Rectal smooth muscle tissue (tissue), 1 donor: Measurements from ENCODE around the gene PALM3.
"Not testable (repeated sequence)": the region's sequence is repeated elsewhere in the genome, so short reads cannot be mapped to it uniquely, and the experiment has no call there.

Experiments used
- H3K27ac ChIP-seq: one replicate; pipeline ENCODE4 v1.7.0; 2013; ENCODE audit warnings: low read depth, low read length, inconsistent platforms
- H3K27me3 ChIP-seq: one replicate; pipeline ENCODE4 v1.7.0; 2013; ENCODE audit warnings: low read length; ENCODE audit not compliant: control insufficient read depth, insufficient read depth
- H3K36me3 ChIP-seq: one replicate; pipeline ENCODE4 v1.7.0; 2013; ENCODE audit warnings: low read length; ENCODE audit not compliant: control insufficient read depth, insufficient read depth
- H3K4me1 ChIP-seq: one replicate; pipeline ENCODE4 v1.7.0; 2013; ENCODE audit warnings: low read length; ENCODE audit not compliant: control insufficient read depth, insufficient read depth
- H3K4me3 ChIP-seq: one replicate; pipeline ENCODE4 v1.7.0; 2013; ENCODE audit warnings: low read length
- H3K9ac ChIP-seq: one replicate; pipeline ENCODE4 v1.7.0; 2013; ENCODE audit warnings: low read length

The PALM3 gene

DNA sequence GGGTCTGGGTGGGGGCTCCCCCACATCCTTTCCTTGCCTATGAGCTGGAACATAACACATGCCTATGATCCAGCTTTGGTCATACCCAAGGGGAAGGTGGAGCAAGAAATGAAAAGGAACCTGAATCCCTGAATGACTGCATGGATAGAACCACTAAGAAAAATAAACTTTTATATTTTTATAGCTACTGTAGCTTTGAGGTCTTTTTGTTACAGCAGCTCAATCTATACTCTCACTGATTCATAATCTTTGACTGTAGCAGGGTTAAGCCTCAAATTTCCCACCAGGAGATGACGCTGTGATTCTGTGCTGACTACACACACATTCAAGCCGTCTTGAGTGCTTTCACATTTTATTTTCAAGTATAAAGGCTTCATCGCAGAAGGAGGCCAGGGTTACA lies 8.8 kb downstream of the PALM3 start:
- H3K36me3 ChIP-seq, result peaks cover 2% of the 10 kb centered on the region
- no peak overlapping the region for H3K27ac ChIP-seq
- no peaks in the 10 kb centered on the region for H3K4me1 ChIP-seq
- H3K27me3 ChIP-seq, result no peaks in the 10 kb centered on the region
- H3K4me3 ChIP-seq, result no peak overlapping the region
- no peak overlapping the region for H3K9ac ChIP-seq

DNA sequence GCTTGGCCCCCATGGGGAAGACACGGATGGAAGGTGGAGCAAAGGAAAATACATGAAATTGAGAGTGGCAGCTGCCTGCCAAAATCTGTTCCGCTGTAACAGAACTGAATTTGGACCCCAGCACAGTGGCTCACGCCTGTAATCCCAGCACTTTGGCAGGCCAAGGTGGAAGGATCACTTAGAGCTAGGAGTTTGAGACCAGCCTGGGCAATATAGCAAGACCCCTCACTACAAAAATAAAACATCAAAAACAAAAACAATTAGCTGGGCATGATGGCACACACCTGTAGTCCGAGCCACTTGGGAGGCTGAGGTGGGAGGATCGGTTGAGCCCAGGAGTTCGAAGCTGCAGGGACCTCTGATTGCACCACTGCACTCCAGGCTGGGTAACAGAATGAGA lies 9.4 kb downstream of the PALM3 start:
- no peak overlapping the region for H3K27ac ChIP-seq
- H3K9ac ChIP-seq, result no peak overlapping the region
- peaks cover 2% of the 10 kb centered on the region for H3K36me3 ChIP-seq
- no peaks in the 10 kb centered on the region for H3K4me1 ChIP-seq
- H3K4me3 ChIP-seq, result no peak overlapping the region
- no peaks in the 10 kb centered on the region for H3K27me3 ChIP-seq

DNA sequence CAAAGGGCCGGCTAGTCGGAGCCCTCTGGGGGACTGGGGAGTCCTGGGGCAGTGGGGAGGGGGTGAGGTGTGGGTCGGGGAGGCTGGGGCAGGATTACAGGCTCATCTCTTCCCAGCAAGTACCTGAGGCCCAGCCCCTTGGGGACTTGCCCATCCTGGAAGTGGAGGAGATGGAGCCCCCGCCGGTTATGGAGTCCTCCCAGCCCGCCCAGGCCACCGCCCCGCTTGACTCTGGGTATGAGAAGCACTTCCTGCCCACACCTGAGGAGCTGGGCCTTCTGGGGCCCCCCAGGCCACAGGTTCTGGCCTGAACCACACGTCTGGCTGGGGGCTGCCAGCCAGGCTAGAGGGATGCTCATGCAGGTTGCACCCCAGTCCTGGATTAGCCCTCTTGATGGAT lies 9.9 kb downstream of the PALM3 start:
- H3K36me3 ChIP-seq, result peaks cover 2% of the 10 kb centered on the region
- no peaks in the 10 kb centered on the region for H3K4me1 ChIP-seq
- H3K9ac ChIP-seq, result no peak overlapping the region
- H3K27me3 ChIP-seq, result no peaks in the 10 kb centered on the region
- H3K27ac ChIP-seq, result no peak overlapping the region
- H3K4me3 ChIP-seq, result no peak overlapping the region

DNA sequence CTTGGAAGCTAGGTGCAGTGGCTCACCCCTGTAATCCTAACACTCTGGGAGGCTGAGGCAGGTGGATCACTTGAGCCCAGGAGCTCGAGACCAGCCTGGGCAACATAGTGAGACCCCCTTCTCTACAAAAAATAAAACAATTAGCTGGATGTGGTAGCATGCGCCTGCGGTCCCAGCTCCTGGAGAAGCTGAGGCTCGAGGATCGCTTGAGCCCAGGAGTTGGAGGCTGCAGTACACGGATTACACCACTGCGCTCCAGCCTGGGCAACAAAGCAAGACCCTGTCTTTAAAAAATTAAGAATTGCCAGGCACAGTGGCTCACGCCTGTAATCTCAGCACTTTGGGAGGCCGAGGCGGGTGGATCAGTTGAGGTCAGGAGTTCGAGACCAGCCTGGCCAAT lies 10.9 kb downstream of the PALM3 start:
- H3K27me3 ChIP-seq, H3K36me3 ChIP-seq, H3K27ac ChIP-seq, H3K9ac ChIP-seq, H3K4me1 ChIP-seq, H3K4me3 ChIP-seq: not testable (repeated sequence)

DNA sequence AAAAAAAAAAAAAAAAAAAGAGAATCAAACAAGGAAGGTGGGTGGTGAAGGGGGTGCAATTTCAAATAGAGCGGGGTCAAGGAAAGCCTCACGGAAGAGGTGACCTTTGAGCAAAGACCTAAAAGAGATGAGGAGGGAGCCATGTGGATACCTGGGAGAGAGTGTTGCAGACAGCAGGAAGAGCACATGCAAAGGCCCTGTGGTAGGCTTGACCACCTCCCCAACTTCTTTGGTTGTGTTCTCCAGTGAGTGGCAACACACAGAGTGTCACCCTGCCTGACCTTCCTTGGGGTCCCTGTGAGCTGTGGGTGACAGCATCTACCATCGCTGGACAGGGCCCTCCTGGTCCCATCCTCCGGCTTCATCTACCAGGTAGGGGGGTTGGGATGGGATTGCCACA lies 11.4 kb downstream of the PALM3 start:
- Histone ChIP-seq H3K9ac (no peak overlapping the region), H3K36me3 (peaks cover 2% of the 10 kb centered on the region), H3K4me3 (no peak overlapping the region), H3K4me1 (no peaks in the 10 kb centered on the region), H3K27ac (no peak overlapping the region), H3K27me3 (no peaks in the 10 kb centered on the region)

DNA sequence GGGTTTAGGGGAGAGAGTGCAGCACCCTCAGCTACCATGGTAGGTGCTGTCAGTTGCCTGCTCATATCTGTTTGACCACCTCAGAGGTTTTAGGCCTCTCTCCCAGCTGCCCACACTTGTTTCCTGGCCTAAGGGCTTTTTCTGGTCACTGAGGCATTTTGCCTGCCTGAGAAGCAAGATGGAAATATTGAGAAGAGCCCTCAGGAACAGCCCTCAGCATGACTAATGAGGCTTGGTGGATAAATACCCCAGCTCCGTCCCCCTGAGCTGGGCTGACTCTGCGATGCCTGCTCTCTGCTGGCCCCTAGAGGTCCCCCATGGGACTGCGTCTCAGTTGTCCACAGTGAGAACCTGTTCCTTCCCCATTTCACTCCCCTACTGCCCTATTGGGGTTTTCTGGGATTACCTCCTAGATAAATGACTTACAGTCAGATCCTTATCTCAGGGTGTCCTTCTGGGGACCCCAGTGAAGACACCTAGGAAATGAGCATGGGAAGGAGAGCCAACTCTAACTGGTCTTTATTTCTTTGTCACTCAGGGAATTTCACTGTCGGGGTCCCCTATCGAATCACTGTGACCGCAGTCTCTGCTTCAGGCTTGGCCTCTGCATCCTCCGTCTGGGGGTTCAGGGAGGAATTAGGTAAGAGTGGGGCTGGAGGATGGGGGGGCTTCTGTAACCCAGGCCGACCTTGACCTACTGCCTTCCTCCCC lies 13.3 kb downstream of the PALM3 start:
- Histone ChIP-seq H3K36me3 (peaks cover 2% of the 10 kb centered on the region), H3K9ac (no peak overlapping the region), H3K27ac (no peak overlapping the region), H3K27me3 (no peaks in the 10 kb centered on the region), H3K4me3 (no peak overlapping the region), H3K4me1 (no peaks in the 10 kb centered on the region)

DNA sequence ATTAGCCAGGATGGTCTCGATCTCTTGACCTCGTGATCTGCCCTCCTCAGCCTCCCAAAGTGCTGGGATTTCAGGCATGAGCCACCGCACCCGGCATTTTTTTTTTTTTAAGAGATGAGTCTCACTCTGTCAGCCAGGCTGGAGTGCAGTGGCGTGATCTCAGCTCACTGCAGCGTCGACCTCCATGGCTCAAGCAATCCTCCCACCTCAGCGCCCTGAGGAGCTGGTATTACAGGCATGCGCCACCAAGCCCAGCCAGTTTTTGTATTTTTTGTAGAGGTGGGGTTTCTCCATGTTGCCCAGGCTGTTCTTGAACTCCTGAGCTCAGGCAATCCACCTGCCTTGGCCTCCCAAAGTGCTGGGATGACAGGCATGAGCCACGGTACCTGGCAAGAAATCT lies 14.0 kb downstream of the PALM3 start:
- H3K27me3 ChIP-seq, H3K9ac ChIP-seq, H3K36me3 ChIP-seq, H3K4me1 ChIP-seq, H3K27ac ChIP-seq, H3K4me3 ChIP-seq: not testable (repeated sequence)

DNA sequence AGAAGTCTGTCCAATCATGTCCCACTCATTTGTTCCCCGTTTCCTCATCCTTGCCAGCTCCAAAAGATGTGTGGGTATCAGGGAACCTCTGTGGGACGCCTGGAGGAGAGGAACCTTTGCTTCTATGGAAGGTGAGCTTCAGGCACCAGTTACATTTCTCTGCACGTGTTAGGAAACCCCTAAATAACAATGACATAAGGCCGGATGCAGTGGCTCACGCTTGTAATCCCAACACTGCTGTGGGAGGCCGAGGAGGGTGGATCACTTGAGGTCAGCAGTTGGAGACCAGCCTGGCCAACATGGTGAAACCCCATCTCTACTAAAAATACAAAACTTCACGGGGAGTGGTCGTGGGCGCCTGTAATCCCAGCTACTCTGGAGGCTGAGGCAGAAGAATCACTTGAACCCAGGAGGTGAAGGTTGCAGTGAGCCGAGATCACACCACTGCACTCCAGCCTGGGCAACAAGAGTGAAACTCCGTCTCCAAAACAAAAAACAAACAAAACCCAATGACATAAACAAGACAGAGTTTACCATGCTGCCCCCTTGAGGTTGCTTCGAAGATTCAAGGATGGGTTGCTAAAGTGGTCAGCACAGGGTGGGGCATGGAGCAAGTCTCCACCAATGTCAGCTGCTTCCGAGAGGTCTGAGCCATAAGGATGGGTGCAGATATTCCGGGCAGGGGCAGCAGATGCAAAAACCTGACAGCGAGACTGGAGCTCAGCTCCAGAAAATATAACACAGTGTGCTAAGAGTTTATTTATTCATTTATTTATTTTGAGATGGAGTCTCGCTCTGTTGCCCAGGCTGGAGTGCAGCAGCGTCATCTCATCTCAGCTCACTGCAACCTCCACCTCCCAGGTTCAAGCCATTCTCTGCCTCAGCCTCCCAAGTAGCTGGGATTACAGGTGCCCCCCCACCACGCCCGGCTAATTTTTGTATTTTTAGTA lies 18.9 kb downstream of the PALM3 start:
- not testable (repeated sequence) for H3K27ac ChIP-seq, H3K9ac ChIP-seq, H3K36me3 ChIP-seq, H3K4me1 ChIP-seq, H3K27me3 ChIP-seq, H3K4me3 ChIP-seq

DNA sequence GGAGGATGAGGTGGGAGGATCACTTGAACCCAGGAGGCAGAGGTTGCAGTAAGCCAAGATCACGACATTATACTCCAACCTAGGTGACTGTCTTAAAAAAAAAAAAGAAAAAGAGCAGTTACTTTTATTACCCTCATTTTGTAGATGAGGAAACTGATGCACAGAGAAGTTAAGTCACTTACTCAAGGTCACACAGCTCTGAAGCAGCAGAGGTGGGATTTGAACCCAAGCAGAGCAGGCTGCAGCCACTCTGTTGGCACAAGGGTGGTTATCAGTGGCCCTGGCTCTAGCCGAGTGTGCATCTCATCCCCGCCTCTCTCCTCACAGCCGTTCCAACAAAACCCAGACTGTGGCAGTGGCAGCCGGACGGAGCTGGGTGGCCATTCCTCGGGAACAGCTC lies 22.7 kb downstream of the PALM3 start:
- no peaks in the 10 kb centered on the region for H3K27me3 ChIP-seq
- no peak overlapping the region for H3K27ac ChIP-seq
- no peak overlapping the region for H3K9ac ChIP-seq
- no peaks in the 10 kb centered on the region for H3K36me3 ChIP-seq
- no peaks in the 10 kb centered on the region for H3K4me1 ChIP-seq
- no peak overlapping the region for H3K4me3 ChIP-seq

DNA sequence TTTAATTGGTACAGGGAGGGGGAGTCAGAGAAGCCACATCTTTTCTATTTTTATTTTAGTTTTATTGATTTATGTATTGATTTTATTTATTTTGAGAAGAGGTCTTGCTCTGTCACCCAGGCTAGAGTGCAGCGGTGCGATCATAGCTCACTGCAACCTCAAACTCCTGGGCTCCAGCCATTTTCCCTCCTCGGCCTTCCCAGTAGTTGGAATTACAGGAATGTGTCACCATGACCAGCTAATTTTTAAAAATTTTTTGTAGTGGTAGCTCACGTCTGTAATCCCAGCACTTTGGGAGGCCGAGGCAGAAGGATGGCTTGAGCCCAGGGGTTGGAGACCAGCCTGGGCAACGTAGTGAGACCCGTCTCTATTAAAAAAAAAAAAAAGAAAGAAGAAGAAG lies 26.2 kb downstream of the PALM3 start:
- H3K27ac ChIP-seq, result no peak overlapping the region
- H3K4me3 ChIP-seq, result no peak overlapping the region
- H3K27me3 ChIP-seq, result no peaks in the 10 kb centered on the region
- no peak overlapping the region for H3K9ac ChIP-seq
- H3K36me3 ChIP-seq, result no peaks in the 10 kb centered on the region
- no peaks in the 10 kb centered on the region for H3K4me1 ChIP-seq

DNA sequence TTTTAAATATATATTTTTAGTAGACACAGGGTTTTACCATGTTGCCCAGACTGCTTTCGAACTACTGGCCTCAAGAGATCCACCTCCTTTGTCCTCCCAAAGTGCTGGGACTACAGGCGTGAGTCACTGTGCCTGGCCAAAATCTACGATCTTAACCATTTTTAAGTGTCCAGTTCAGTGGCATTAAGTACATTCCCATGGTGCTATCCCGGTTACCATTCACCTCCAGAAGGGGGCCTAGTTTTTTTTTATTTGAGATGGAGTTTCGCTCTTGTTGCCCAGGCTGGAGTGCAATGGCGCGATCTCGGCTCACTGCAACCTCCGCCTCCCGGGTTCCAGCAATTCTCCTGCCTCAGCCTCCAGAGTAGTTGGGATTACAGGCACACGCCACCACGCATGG lies 26.7 kb downstream of the PALM3 start:
- H3K4me3 ChIP-seq, H3K36me3 ChIP-seq, H3K27me3 ChIP-seq, H3K4me1 ChIP-seq, H3K9ac ChIP-seq, H3K27ac ChIP-seq: not testable (repeated sequence)

DNA sequence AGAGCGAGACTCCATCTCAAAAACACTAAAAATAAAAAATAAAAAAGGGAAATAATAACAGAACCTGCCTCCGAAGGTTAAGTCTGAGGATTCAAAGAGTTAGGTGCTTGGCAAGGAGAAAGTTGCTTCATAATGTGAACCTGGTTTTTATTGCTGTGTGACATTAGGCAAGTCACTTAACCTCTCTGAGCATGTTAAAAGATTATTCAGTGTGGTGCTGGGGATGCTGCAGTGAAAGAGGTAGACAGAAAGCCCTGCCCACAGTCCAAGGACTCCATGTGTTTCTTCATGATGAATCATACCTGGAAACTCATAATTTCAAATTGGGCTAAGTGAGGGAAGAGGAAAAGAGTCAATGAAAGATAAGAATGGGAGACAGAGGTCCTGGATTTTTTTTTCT lies 27.9 kb downstream of the PALM3 start:
- Histone ChIP-seq H3K4me1 (no peaks in the 10 kb centered on the region), H3K9ac (no peak overlapping the region), H3K36me3 (no peaks in the 10 kb centered on the region), H3K27me3 (no peaks in the 10 kb centered on the region), H3K27ac (no peak overlapping the region), H3K4me3 (no peak overlapping the region)
